ENCODE results near the gene DNM1L.
"Not testable (repeated sequence)": the region's sequence is repeated elsewhere in the genome, so short reads cannot be mapped to it uniquely, and the experiment has no call there.

DNM1L gene

DNA sequence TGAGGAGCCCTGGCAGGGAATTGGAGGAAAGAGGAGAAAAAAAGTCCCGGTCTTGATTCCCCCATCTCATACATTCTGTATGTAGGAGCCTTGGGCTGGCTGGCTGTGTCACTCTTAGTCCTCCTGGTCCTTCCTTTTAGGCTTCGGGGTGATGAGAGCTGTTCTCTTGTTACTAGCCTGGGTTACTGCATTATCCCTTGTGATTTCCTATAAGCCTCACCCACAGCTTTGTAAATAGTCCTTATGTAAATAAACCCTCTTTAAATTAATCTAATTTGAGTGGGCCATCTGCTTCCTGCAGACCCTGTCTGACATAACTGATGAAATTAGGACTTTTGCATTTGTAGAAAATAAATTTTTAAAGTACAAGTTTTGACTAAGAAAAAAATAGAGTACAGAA lies 19.2 kb downstream of the DNM1L start:
- no peak for DNase-seq

DNA sequence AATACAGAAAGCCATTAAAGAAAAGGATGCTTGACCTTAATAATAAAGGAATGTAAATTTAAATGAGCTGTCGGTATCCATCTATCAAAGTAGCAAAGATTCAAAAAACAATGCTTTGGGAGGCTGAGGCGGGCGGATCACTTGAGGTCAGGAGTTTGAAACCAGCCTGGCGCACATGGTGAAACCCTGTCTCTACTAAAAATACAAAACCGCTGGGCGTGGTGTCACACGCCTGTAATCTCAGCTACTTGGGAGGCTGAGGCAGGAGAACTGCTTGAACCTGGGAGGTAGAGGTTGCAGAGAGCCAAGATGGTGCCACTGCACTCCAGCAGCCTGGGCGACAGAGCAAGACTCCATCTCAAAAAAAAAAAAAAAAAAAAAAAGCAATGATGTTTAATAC lies 20.3 kb downstream of the DNM1L start:
- not testable (repeated sequence) for DNase-seq

DNA sequence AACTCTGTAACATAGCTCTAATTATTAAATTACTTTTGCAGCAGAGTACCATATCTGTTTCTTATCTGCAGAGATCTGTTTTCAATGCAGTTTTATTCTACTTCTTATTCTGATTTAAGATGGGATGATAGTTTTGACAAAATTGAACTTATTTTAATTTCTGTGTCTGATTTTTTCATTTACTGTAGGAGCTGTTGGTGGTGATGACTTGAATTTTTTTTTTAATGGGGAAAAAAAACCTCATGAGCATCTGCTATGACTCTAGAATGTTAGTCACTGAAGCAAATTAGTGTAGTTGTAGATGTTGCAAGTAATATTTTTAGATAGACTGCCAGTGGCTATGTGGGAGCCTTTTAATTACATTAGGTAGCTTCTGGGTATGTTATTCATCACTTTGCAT lies 23.4 kb downstream of the DNM1L start:
- DNase-seq: no peak

DNA sequence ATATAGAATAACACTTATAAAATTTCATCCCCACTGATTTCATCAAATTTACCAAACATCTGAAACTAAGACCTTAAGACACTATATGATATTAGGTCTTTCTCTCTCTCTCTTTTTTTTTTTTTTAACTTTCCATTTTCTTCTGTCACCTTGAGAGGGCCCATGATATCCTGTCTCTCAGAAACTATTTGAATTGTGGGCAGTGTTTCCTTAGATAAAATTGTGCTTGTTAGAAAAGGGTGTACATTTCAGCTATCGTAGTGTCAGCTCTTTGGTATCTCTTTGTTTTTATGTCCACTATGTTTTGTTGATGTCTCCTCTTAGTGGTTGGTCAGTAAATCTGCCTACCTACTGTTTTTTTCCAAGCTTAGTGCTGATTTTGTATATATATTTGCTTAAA lies 23.8 kb downstream of the DNM1L start:
- no peak for DNase-seq

DNA sequence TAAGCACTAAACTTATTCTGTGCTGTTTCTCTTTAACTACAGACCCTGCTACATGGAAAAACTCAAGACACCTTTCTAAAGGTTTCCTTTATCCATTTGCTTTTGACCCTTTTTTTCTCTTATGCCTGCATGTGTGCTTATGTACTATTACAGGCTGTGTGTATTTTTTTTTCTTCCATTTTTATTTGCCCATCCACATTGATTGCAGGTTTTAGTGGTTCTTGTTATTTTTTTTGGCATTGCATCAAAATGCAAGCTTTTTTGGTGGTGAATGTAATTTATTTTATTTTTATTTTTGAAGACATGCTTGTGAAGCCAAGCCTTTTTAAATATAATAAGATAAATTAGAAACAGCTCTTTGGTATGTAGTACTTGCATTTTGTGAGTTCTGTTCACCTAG lies 26.7 kb downstream of the DNM1L start:
- no peak for DNase-seq

DNA sequence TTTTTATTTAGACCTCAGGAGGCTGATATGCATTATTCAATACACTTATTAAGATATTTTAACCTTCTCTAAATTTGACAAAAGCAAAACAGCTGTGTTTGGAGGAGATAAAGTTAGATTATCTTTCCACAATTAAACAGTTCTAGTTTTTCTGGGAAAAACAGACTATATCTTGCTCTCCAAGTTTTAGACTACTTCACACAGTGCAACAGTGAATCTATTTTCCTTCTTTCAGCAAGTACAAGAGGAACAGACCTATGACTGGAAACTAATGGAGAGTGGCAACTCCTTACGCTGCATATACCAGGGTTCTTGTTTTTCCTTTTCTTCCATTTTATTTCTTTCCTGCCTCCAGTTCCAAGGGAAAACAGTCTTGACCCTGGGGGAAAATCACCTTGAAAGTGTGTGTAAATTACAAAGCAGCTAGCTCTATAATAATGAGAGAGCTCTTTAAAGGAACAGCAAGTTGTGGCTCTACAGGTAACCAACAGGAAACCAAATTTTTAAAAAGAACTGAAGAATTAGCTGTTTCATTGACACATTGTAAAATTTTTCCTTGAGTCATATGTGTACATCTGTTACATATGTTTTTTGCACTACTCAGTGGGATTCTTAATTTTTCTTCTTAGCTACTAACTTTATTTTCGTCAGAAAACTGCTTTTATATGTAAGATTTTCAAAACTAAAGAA lies 27.4 kb downstream of the DNM1L start:
- DNase-seq: no peak

DNA sequence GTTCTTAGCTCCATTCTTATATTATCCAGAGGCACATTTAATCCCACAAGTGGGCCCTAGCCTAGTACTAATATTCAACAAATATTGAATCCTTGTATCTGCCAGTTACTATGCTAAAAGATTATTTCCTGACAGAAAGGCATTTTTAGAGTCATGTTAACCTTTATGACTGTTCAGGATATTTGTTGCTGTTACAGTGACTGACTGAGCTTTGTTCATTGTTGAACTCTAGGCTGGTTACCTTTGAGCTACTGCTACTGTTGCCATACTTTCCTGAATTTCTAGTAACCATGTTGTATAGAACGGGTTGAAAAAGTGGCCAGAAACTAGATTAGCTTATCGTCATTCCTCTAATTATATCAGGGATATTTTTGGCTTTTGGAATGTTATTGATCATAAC lies 29.8 kb downstream of the DNM1L start:
- no peak for DNase-seq

DNA sequence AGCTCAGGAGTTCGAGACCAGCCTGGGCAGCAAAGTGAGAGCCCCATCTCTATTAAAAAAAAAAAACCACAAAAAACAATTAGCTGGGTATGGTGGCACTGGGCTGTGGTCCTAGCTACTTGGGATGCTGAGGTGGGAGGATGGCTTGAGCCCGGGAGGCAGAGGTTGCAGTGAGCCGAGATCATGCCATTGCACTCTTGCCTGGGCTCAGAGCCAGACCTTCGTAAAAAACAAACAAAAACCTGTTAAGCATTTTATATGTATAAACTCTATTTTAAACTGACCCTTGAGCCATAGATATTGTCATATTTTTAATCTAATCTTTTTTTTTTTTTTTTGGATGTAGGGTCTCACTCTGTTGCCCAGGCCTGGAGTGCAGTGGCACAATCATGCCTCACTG lies 35.7 kb downstream of the DNM1L start:
- no peak for DNase-seq

DNA sequence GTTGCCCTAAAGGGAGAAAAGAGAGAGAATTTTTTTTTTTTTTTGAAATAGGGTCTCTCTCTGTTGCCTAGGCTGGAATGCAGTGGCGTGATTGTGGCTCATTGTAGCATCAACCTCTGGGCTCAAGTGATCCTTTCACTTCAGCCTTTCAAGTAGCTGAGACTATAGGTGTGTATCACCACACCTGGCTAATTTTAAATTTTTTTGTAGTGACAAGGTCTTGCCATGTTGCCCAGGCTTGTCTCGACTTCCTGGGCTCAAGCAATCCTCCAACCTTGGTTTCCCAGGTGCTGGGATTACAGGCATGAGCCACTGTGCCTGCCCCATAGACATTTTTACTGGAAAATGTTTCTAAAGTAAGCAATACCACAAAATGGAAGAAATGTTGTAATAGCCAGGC lies 39.8 kb downstream of the DNM1L start:
- DNase-seq: no peak

DNA sequence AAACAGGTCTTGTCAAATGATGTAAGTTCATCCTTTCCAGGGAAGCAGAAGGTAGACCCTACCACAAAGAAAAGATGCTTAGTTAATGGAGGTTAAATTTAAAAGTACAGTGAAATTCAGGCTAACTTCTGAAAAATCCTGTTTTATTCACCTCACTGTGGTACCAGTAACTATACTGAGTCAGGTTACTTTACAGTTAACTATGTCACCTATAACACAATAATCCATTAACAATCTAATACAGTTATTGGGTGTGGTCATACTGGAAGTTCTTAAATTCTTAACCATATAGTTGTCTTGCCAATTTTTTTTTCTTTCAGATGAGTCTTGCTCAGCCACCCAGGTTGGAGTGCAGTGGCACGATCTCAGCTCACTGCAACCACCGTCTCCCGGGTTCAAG lies 46.2 kb downstream of the DNM1L start:
- DNase-seq: not testable (repeated sequence)

DNA sequence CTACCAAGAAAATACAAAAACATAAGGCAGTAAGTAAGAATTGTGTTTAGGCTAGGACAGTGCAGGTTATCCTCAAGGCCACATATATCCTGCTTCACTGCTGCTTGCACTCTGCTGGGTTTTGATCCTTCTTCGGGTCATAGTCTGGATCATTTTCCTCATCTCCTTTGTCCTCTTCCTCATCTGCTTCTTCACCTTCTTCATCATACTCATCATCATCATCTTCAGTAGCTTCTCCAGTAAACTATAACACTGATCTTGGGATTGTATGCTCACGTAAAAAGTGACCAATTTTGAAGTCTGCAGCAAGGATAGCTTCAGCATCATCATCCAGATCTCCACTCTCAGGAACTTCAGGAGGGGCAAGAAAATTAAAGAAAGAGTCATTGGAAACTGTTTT lies 47.2 kb downstream of the DNM1L start:
- no peak for DNase-seq

DNA sequence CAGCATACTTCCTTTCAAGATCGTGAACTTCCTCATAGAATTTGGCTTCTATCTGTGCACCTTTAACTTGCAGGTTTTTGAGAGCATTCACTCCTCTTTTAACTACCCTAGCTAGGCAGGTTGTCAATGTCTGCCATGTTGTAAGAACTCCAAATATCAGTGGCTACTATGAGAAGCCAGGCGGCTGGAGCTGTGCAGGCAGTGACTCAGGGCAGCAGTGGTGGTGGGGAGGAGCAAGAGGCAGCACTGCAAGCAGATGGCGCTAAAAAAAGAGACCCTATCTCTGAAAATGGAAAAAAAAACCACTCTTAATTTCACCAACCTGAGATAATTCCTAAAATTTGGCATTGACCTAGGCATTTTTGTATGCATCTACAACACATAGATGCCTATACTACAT lies 48.1 kb downstream of the DNM1L start:
- DNase-seq: no peak

DNA sequence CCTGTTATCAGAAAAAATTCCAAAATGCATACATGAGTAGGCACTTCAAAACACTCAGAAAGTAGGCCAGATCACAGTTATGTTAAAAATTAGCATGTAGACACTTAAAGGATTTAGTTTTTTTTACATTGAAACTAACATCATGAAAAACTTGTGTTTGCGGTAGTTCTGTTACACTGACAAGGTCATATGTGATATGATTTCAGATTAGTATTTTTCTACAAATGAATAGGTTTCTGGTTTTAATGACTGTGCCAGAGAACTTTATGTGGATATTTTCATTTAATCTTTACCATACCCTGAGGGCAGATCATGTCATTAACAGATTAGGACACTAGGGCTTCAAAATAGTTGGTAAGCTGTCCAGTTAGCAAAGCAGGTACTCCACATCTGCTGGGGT lies 55.9 kb downstream of the DNM1L start:
- DNase-seq: no peak

DNA sequence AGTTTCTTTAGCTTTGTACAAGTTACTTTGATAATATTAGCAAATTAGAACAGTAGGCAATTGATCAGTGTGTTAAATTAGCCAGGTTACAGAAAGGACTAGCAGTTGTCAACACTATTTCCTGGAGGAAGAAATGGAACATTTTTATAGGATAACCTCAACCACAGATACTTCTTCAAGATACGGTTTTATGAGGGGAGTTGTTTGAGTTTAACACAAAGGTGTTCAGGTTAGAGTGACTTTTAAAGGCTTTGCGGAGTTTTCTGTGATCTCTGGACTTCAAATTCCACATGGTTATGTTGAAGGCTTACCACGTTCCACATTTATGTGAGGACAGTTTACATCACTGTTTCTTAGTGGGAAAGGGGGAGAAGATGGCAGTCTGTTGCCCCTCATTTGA lies 57.3 kb downstream of the DNM1L start:
- no peak for DNase-seq

DNA sequence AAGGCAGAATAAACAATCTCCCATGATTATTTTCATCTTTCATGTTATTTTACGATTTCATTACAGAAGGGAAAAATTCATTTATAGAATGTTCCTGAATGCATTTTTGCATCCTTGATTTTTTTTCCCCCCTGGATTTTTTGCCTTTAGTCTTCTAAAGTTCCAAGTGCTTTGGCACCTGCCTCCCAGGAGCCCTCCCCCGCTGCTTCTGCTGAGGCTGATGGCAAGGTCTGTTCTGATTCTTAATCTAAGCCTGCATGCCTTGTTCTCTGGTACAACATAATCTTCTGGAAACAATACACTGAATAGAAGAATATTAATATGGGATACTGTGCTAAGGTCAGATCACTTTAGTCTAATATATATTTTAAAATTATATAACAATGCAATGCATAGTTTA lies 58.6 kb downstream of the DNM1L start:
- no peak for DNase-seq

DNA sequence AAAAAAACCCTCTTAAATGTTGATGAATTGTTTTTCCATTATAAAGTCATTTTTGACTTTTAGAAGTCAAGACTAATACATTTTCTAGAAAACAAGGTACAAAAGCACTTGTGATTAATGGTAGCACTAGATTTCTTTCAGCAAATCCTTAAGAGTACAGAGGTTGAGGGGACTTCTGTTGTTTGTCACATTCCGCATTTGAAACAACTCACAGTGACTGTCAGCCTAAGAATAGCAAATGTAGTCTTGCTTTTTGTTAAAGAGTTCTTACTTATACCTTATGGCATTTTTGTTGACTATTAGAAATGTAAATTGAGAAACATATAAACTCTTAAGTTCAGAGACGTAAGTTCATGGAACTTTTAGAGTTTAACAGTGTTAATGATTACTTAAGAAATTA lies 60.2 kb downstream of the DNM1L start:
- no peak for DNase-seq

DNA sequence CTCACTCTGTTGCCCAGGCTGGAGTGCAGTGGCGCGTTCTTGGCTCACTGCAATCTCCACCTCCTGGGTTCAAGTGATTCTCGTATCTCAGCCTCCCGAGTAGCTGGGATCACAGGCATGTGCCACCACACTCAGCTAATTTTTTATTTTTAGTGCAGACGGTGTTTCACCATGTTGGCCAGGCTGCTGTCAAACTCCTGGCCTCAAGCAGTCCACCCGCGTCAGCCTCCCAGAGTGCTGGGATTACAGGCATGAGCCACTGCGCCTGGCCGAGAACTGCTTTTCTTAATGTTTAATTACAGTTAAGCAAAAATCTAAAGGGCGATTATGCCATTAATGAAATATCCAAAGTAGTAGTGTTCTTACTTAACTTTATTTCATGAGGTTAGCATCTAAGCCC lies 63.0 kb downstream of the DNM1L start:
- DNase-seq: no peak

DNA sequence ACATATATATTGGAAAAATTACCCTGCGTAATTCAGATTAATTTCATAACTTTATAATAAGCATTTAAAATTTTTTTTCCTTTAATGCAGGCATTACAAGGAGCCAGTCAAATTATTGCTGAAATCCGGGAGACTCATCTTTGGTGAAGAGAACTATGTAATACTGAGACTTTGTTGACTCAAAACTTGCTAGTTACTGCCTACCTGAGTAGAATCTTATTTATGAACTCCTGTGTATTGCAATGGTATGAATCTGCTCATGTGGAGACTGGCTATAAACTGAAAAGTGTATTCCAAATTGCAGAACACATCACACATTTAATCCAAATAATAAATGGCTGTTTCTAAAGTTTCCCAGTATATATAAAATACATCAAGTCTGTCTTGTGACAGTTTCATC lies 64.2 kb downstream of the DNM1L start:
- no peak for DNase-seq

DNA sequence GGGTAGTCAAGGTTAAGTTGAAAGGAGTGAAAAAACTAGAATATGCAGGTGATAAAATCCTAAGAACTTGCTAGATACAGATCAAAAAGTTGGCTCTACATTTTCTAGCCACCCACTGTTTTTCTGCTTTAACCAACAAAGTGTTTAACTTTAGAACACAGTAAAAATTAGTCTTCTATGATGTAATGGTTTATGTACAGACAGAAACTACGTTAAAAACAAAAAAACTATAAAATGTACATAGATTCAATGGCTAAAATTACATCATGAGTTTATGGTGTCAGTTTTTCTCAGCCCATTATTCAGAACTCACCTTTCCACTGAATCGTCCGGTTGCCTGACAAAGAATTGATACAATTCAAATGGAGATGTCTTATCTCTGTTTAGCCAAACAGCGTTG lies 74.5 kb downstream of the DNM1L start:
- DNase-seq: no peak

DNA sequence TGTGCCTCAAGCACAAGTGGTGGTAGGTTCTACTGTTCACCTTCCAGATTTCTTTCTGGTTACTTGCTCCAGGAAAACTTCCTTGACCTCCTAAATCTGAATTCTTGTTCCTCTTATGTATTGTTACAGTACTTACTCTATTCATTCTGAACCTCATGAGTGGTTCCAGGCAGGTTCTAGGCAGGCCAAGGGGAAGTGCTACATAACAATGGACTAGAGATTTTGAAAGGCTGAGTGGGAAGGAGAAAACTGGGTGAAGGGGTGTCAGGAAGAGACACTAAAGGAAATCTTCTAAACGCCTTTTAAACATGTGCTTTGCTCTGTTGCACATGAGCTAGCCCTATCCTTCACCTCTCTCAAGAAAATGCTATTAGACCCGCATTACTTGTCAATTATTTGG lies 75.0 kb downstream of the DNM1L start:
- no peak for DNase-seq

DNA sequence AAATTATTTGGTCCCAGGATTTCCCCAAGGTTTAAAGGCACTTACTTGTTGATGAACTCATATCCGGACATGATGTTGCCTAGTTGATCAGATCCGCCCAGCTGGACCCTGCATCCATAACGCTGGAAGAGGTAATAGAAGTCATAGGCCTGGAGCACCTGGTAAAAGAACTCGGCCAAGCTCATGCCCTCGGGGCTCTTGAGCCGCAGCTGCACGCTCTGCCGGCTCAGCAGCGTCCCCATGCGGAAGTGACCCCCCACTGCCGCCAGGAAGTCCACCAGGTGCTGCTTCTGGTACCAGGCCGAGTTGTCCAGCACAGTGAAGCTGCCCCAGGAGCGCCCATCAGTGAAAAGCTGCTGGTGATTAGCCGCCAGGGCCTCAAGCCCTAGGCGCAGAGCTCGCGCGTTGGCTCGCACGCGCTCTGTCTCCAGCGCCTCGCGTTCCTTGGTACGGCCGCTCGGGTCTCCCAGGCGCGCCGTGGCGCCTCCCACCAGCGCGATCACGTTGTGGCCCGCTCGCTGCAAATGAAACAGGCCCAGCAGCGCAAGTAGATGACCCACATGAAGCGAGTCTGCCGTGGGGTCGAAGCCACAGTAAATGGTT lies 76.1 kb downstream of the DNM1L start:
- DNase-seq: peak; percentile 52

DNA sequence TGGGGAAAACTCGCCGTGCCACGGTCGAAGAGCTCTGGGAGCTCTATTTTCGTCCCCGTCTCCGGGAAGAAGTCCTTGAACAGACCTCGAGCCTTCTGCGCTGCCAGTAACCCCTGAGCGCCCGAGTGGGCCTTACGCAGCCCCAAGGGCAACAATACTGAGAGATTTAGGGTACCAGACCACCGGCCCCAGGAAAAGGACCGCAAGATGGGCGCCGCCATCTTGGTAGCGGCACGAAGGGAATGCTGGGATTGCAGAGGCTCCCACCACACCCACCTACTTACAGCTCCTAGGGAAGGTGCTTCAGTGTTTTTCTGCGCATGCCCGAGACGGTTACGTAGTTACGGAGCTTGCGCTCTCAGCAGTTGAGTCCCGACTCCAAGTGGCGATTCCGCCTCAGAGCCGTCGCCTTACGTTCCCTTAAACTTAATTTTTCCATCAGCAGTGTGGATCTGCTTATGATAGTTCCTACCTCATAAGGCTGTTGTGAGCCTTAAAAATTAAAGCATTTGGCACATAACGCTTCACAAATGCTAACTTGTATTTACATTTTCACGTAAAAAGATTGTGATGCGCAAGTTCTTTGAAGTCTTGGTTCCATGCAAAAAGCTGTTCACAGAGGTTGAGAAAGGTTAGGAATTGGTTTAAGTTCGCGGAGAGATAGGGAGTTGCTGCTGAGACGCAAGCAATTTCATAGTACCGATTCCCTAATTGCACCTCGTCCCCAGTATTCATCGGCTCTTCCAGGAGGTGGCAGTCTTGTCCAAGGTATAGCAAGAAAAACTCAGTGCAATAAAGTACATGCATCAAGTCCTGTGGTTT lies 76.8 kb downstream of the DNM1L start, which contains the start of gene YARS2:
Gene YARS2 (minus strand): TSS at position 244 of the 822 bp plus-strand sequence. CDS start 23 bp downstream, at position 221.
- DNase-seq: peak; percentile 83

DNA sequence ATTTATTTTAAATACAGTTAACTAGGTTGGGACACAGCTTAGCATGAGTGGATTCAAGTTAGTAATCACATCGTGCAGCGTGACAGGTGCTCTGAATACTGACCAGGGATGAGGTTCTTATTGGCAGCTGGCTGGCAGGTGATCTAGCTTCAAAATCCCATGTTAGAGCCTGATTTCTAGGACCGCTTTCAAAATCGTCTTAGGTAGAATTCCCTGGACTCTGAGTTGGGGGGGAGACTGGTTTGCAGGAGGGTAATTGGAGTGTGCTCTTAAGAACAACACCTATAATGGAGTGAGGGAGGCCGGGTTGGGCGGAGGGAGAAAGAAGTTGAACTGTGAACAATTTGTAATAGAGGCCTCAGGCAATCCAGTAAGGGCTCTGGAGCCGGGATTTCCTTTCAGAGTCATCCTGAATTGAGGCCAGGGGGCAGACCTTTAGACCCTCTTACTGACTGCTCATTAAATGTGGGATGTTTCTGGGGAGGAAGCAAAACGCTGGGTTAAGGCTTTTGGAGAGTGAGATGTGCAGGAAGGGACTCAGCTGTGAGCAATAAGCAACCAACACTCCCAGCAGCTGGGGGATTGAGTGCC lies 77.5 kb downstream of the DNM1L start:
- DNase-seq: no peak

DNA sequence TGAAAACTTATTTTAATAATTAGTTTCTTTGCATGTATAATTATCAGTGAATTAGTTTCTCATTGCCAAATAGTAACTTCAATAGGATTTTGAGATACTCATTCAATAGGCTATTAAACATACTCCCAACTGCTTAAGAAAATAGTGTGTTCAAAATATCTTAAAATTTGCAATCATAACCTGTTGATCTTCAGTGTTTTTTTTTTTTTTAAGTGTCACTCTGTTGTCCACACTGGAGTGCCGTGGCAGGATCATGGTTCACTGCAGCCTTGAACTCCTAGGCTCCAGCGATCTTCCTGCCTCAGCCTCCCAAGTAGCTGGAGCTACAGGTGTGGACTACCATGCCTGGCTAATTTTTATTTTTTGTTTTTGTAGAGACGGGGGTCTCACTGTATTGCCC lies 78.1 kb downstream of the DNM1L start:
- no peak for DNase-seq

Measured in activated gamma-delta T cell treated with Interleukin-2 at 50 U/mL for 16 hours (primary cell).